GM18520 (cell line): ENCODE measurements around the gene ACSBG1.

Source experiments
- ATAC-seq: cut with Tn5 transposase; IDR thresholded peaks from one replicate; pipeline ENCODE4 v1.9.1; 2021; ENCODE audit not compliant: unreplicated experiment

Gene ACSBG1

DNA sequence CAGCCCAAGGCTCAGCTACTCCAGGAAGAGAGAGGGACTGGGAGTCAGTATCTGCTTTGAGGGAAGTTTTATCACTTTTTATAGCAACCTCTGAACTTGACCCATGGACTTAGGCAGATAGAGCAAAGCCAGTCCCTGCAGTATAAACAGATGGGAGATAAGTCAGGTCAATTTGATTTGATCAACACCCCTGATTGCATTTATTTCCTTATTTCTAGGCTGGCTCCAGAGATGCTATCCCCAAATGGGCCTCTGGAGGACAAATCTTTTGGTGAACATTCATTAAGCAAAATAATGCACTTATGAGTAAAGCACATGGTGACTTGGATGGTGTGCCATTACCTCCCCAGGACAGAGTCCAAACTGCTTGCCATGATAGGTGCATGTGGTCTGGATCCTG is 94.1 kb downstream of the ACSBG1 start:
- no peak for ATAC-seq

DNA sequence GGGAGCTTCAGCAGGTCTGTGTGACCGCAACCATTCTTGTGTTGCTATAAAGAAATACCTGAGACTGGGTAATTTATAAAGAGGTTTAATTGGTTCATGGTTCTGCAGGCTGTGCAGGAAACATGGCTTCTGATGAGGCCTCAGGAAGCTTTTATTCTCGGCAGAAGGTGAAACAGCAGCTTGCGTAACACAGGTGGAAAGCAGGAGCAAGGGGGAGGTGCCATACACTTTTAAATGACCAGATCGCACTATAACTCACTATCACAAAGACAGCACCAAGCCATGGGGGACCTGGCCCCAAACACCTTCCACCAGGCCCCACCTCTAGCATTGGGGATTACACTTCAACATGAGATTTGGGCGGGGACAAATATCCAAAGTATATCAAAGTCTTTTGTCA is 94.8 kb downstream of the ACSBG1 start:
- no peak for ATAC-seq

DNA sequence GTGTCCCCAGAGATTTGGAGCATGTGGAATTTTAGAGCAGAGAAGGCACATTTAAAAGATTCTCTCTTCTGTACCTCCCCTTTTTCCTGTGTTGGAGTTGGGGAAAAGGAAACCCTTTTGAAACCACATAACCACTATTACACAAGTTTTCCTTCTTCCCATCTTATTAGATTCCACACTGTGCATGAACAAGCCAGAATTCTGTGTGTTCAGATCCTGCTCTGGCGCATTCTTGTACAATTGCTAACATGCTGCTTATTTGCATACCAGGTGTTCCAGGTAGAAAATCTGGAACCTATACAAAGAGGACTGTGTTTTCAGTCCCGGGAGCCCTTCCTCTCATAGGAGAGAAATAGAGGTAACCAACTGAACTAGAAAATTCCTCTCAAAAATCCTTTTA is 100.6 kb downstream of the ACSBG1 start:
- no peak for ATAC-seq

DNA sequence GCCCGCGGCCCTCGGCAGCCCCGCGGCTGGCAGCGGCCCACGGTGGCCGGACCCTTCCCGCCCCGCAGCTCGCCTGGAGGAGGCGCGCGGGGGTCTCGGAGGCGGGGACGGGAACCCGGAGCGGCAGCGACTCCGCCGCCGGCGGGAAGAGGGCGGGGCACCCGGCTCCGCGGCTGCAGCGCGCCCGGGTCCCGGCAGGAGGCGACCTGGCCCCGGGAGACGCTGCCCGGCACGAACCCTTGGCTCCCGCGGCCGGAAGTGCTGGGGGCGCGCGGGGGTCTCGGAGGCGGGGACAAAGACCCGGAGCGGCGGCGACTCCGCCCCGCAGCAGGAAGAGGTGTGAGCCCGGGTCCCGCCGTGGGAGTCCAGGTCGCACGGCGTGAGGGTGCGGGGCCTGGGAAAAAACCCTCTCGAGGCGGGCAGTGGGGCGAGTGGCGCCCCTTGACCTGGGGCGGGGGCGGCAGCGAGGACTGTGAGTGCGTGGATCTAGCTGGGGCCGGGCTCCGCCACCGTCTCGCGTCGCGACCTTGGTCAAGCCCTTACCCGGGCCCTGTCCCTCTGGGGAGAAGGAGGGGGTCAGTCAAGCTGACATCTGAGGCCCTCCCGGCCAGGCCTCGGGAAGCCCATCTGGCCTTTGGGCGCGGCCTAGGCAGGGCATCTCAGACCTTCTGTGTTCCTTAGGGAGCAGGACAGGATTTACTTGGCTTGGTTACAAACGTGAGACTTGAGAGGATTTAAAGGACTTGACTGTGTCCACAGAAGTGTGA is 102.9 kb downstream of the ACSBG1 start, which contains the start of gene CIB2:
Gene CIB2 (minus strand): TSS at position 151 of the 767 bp plus-strand sequence. CDS start 230 bp downstream, outside the sequence.
- peak; percentile 60 for ATAC-seq

DNA sequence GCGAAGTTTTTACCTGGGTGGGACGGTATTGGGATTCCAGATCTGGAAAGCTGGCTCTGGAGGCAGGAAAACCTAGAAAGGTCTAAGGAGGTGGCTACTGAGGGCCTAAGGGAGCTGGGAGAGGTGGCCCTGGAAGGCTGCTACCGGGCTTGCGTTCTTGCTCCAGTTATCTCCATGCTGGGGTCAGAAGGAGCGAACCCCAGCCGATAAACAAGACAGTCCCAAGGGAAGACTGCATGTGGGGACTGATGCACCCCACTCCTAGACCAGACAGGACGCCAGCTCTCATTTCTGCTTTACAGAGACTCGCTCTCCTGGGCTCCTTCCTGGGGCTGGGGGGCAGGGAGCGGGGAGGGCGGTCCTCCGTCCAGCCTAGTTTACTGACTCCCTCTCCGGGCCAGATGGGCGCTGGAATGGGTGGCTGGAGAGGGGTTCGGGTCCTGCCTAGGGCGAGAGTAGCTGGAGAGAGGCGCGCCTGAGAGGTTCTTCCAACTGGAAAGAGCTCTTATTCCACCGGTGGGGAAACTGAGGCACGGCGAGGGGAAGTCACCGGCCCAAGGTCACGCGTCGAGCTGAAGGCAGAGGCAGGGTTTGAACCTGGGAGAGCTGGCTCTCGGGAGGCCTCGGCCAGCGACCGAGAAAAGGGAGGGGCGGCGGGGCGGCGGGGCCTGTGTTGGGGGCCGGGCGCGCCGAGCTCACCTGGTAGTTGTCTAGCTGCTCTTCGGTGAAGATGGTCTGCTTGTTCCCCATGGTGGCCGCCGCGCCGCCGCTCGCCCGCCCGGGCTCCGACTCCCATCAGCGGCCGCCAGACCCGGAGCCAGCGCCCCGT is 103.7 kb downstream of the ACSBG1 start:
- peak; percentile 26 for ATAC-seq

DNA sequence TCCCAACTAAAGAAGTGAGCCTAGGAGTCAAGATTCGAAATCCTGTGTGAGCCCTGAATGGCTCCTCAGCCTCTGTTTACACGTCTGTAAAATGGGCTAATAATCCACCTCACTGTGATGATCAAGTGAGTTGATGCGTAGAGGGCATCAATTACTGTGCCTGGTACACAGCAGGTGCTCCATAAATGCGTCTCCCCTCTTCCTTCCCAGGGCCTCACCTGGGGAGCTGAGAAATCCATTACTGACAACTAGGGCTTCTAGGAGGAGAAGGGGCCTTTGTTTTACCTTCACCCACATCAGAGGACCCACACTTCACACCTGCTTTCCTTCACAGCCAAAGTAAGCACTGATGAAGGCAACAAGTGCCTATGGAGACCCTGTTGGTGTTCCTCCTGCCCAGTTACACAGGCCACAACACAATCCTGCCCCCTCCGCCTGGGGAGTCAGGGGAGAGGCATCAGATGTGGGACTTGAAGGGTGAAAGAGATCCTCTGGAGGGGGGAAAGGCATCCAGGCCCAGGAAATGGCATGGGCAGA is 104.5 kb downstream of the ACSBG1 start:
- no peak for ATAC-seq

DNA sequence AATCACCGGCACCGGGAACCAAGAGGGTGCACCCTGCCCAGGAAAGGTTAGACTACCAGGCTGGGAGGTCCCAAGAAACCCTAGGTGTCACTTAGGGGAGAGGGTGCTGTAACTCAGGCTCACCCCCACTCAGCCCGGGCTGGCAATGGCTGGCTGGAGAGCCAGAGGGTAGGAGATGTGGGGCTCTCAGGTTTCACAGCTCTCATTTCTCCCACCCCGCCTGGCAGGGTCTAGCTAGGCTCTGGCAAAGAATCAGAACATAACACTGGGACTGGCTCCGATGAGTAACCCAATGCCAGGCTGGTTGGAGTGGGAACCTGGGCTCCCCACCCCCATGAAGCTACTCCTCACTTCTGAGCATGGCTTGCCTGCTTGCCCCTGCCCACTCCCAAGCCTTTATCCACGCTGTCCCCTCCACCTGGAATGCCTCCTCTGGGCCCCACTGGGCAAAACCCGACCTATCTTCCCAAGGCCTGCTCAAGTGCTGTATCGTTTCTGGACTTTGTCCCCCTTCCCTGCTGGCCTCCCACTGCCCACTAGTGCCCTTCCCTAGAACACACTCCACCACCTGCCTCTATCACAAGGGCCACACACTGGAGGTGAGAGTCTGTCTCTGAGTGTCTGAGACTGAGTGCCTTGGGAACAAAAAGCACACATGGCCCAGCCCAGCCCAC is 105.2 kb downstream of the ACSBG1 start:
- no peak for ATAC-seq

DNA sequence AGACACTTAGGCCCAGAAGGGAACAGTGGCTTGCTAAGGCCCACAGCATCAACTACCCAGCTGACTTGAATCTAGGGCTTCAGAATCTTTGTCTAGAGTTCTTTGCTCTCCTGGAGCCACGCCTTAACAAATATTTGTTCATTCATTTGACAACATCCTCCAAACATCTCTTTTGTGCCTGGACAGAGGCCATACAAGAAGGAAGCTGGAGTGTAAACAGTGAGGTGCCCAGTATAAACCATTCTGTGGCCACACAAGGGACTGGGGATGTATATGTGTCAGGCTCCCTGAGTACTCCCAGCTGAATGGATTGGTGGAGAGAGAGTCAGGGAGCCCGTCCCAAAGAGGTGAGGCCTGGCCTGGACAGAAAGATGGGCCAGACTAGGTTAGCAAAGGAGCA is 106.5 kb downstream of the ACSBG1 start:
- no peak for ATAC-seq

DNA sequence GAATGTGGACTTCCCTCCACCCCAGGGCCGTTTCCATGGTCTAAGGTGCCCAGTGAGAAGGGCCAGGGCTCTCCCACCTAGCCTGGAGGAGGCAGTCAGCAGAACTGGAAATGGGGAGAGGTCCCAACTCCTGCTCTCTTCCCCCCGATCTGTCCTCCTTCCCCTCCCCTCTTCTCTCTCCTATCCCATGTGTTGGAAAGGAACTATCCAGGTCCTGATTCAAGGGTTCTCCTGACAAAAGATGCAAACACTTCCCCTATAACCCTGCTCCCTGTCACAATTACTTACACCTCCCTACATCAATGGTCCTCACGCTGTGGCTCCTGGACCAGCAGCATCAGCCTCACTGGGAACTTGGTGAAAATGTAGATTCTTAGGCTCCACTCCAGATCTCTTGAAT is 109.1 kb downstream of the ACSBG1 start:
- ATAC-seq: no peak

DNA sequence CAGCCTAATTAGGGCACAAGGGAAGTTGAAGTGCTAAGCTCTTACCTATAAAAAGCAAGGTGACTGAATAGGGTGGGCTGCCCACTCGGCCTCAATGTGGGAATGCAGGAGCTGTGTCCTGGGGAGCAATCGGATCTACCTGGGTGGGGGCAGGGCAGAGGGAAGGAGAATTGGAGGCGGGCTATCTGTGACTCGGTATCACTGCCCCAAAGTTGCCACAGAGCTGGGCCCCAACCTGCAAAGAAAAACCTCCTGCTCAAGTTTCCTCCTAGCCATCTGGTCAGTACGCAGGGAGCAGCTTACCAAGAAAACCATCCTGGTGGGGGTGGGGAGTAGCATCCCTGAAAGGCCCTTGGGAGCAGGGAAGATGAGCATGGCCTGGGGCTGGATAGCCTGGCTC is 113.8 kb downstream of the ACSBG1 start:
- no peak for ATAC-seq
